Measurements from ENCODE around the gene IRAK4.
"Not testable (repeated sequence)": the region's sequence is repeated elsewhere in the genome, so short reads cannot be mapped to it uniquely, and the experiment has no call there.

The IRAK4 gene

DNA sequence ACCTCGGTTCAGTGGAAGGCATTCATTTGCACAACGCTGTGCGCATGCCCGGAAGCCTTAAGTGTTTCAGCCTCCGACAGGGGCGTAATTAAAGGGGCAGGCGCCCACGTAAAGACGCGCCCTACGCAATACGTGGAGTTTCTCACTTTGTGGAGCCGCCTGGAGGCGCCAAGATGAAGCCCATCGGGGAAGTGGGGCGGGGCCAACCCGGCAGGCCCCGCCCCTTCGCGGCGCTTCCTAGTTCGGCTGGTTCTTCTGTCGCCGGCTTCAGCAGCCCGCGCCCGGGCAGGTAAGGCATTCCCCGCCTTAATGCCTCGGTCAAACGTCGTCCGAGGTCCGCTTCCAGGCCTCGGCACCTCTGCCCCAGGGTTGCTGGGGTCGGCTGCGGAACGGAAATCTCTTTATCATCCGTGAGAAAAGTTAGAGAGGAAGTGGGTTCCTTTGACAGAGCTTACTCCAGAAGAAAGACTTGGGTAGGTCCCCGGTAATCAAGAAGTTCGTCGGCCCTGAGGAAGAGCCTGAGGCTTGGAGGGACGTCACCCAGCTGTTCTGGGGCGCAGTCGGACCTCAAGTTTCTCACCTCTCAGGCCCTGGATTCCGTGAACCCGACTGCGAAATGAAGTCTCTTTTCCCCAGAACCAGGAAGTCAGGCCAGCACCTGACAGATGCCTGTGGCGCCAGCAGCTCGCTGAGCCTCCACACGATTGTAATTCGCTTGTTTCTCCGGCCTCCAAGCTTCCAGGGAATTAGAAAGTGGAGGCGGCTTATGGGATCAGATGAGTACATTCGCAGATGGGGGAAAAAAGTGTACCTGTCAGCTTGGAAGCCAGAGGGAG is at the start of gene IRAK4, which contains the start of gene PUS7L:
TSS of gene IRAK4 (plus strand) at position 224 of the 836 bp plus-strand sequence. CDS start 9,161 bp downstream, outside the sequence.
TSS of gene PUS7L (minus strand) at position 63 of the 836 bp plus-strand sequence. CDS start 3,545 bp downstream, outside the sequence.
- peak; percentile 96 for DNase-seq

DNA sequence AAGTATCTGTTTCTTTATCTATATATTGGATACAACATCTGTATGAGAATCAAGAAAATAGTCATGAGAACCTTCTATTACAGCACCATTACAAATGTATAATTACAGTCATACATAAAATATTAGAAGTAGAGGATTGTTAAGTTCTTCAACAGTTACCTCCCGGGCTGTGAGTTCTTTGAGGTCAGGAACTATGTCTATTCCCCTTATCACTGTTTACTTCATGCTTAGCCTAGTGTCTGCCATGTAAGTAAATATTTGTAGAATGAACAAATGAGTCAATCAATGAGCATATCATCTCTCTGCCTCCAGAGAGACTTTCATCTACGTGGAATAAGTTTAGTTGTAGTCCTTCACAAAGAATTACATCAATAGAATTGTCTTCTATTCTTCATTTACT is 47.4 kb upstream of the IRAK4 start:
- DNase-seq, result no peak

DNA sequence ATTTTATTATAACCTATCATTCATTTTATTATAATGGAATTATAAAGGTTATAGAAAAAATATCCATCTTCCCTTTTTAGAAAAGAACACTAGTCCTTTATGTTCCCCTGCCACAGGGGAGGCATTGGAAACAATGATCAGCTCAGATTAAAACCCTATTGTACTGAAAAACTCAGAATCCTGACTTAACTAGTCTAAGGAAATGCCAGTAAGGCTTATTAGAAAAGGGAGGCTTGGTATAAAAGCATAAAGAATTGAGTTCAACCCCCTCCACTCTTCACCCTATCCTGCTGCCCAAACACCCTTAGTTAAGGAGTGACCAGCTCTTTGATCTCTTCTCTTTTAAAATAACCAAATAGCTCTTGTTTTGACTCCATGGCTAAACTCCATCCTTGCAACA is 36.1 kb upstream of the IRAK4 start:
- DNase-seq, result no peak

DNA sequence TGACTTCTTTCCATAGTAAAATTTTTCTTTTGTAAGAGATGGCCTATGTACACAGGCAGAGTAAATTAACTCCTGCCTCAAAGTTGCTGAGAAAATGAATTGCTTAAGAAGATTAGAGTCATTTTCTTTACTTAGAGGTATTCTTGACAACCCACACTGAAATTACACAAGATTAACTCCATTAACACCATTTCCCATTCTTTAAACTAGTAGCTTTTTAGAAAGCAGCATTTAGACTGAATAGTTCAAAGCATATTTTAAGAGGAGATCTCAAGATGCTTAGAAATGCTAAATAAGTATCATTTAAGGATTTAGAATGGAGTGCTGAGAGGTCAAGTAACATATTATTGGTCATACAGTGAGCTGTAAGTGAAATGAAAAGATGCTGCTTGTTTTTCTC is 35.6 kb upstream of the IRAK4 start:
- DNase-seq, result no peak

DNA sequence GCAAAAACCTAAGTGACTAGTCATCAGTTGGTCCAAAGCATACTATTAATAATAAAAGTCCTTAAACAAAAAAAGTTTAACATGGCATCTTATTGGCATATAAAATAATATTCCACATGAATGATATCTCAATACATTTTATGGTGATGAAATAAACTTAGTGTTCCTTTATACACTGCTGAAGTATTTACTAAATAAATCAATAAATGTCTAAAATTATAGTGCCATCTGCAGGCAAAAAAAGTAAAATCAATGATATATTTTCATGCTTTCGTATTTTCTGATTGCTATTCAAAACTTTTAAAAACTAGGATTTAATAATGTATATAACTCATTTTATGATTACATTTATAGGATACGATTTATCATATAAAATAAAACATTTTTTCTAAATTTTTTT is 30.6 kb upstream of the IRAK4 start:
- DNase-seq, result no peak

DNA sequence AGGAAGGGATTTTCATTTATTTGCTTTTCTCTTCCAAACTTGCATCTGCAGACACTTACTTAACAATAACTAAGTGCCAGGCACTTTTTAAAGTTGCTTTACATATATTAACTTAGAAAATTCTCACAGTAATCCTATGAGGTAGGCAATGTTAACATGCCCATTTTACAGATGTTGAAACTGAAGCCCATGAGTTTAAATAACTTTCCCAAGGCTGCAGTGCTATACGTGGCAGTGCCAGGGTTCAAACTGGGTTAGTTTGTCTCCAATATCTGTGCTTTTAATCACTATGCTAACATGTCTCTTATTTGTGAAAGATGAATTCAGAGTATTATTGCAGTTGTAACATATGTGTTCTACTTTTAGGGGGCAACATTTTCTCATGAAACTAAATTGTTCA is 30.1 kb upstream of the IRAK4 start:
- no peak for DNase-seq

DNA sequence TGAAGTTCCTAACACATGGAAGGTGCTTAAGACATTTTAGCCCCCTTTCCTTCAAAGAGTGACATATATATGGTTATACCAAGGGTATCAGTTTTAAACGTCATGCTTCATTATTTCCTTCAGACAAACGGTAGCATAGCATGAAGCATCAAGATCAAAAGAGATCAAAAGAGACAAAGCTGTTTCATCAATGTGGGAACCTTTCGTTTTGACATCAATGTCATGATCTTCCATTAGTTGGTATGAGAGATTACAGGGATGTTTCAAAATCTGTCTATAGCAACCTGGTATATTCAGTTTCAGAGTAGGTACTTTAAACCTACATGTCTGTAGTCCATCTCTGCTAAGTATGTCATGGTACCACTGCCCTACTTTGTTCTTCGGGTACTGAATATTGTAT is 28.5 kb upstream of the IRAK4 start:
- no peak for DNase-seq

DNA sequence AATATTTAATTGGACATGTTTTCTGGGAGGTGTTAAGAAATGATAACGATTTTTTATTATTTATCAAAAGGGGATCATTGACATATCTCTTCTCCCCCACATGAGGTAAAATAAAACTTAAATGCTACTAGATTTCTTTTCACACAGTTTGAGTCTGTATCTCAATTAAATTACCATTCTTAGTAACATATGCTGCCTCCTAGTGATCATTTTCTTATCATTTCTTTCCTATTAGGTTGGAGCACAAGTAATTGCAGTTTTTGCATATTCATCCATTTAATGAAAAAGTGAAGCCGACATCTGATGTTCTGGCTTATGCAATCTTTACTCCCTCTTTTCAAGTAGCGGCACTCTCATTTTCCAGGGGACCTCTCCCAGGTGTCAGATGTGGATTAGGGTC is 25.1 kb upstream of the IRAK4 start:
- no peak for DNase-seq

DNA sequence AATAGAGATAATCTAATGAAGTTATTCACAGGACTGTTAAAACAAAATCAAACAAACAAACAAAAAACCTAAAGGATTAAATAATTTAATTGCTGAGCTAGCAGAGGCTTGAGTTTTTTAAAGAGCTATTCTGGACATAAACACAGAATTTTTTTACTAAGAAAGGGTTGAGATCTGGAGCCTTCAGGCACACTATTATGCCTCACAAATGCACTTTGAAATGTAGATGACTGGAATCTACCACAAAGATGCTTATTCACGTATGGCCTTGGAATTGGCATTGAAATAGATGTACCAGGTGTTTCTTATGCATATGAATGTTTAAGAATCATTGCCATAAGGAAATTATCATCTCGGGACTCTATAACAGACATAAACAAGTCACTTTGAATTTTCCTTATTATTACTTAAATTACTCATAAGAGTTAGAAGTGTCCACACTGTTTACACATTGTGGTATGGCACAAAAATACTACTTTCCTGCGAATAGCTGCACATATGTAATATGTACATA is 21.8 kb upstream of the IRAK4 start:
- no peak for DNase-seq

DNA sequence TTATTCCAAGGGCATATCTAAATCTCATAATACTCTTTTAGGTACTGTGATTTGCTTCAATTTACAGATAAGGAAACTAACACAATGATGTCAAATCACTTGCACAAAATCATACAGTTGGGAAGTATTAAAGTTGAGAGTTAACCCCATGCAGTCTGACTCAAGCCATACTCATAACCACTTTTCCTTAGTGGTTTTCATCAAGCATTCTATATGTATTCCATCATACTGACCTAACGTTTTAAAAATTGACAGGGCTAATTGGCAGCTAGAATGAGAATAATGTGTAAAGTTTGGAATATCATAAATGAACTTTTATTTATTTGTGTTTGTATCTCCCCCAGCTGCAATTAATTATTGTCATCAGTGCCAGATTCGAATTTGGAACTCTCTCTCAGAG is 21.1 kb upstream of the IRAK4 start:
- no peak for DNase-seq

DNA sequence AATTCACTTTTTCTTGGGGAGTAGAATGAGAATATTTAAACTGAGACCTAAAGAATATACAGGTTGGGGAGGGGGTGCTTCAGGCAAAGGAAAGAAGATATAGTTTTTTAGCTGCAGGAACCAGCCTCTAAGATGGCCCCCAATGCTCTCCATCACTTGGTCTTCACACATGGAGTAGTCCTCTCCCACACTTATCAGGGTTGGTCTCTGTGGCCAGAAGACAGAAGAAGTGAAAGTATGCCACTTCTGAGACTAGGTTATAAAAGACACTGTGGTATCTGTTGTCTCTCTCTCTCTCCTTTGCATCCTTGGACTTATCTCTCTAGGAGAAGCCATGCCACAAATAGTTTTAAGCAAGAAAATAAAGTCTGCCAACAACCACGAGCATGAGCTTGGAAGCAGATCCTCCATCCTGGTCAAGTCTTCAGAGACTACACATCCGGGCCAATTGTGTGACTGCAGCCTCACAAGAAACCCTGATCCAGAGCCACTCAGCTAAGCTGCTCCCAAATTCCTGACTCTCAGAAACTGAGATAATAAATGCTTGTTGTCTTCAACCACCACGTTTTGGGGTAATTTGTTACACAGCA is 18.1 kb upstream of the IRAK4 start:
- no peak for DNase-seq

DNA sequence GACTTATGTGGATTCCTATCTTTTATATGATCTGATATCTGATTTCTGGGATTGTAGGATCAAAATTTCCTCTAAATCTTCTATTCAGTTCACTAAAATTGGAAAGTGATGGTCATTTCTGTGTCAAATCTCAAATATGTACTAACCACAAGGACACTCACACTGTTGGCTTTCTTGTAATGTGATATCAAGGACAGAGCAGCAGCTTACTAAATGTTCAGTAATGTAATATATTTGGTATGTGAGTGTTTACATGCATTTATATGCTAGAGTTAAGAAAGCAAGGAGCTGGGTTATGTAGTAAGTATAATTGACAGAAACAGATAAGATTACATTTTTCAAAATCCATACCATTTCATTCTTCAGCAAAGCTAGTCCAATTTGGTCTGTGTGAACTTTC is 16.6 kb upstream of the IRAK4 start:
- DNase-seq, result no peak

DNA sequence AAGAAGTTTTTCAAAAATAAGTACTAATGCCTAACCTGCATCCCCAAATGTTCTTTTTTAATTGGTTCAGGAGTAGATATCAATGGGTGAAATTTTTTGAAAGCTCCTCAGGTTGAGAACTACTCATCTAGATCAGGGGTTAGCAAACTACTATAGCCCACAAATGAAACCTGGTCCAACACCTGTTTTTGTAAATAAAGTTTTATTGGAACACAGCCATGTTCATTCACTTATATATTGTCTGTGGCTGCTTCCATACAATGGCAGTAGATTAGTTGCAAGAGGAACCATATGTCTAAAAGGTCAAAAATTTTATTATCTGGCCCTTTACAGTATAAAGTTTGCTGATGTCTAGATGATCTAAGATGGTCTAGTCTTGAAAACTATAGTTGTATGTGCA is 13.9 kb upstream of the IRAK4 start:
- no peak for DNase-seq

DNA sequence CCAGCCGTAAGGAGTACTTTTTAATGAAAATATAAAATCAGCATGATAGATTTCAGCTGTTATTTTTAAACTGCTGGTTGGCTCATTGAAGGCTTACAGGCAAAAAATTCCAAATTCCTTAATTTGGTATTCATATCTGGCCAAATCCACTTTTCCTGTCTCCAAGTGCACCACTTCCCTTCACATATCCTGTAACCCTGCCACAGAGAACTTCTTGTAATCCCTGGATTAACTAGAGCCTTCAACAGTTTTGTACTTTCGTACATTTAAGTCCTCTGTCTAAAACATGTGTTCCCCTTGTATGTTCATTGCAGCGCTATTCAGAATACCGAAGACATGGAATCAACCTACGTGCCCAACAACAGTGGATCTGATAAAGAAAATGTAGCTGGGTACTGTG is 9.7 kb upstream of the IRAK4 start:
- no peak for DNase-seq

DNA sequence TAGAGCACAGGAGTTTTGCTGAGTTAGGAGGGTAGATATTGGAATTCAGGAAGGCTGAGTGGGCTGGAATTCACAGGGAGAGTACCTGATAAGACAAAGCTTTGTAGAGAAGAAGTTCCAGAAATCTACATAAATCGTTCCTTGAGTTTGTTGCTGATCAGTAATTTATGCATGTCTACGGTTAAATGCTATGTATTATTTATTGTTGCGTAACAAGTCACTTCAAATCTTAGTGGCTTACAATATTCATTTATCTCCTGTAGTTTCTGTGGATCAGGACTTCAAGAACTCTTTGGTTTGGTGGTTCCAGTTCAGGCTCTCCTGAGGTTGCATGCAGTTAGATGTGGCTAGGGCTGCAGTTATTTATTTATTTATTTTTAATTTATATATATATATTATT is 7.9 kb upstream of the IRAK4 start:
- no peak for DNase-seq

DNA sequence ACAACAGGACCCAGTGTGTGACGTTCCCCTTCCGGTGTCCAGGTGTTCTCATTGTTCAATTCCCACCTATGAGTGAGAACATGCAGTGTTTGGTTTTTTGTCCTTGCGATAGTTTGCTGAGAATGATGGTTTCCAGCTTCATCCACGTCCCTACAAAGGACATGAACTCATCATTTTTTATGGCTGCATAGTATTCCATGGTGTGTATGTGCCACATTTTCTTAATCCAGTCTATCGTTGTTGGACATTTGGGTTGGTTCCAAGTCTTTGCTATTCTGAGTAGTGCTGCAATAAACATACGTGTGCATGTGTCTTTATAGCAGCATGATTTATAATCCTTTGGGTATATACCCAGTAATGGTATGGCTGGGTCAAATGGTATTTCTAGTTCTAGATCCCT is 7.4 kb upstream of the IRAK4 start:
- DNase-seq, result not testable (repeated sequence)

DNA sequence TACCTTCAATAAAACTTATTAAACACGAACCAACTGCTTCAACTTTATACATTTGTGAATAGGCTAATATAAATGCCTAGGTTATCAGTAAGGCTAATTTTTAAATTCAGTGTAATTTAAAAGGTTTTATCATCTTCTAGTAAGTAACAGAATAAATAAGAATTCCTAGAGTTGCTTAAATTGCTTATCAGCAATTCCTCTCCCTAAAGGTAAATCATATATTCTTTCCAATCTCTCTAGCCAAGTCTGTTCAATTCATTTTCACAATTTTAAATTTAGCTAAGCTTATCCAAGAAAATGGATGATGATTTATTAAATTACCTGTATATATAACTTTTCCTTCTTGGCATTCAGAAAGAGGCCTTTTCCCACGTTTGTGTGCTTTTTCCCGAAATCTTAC is 4.7 kb upstream of the IRAK4 start:
- DNase-seq, result no peak

DNA sequence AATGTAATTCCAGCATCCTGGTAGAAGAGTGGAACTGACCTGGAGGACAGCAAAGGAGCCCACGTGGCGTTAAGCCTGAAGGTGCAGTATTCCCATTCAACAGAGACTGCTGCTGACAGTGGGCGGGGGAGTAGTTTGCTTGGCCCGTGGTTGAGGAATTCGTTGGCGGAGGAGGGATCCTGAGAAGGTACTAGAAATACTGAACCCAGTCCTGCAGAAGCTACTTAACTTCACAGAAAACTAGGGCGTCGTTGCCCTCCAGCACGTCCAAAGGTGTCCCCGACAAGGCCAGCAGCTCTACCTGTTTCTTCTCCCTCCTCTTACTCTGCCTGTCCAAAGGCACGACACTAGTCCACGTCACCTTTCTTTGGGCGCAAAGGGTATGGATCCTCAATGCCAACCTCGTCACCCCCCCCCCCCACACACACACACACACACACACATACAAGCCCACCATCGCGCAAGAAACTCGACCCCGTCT is 464 bp upstream of the IRAK4 start:
- DNase-seq, result peak; percentile 68

DNA sequence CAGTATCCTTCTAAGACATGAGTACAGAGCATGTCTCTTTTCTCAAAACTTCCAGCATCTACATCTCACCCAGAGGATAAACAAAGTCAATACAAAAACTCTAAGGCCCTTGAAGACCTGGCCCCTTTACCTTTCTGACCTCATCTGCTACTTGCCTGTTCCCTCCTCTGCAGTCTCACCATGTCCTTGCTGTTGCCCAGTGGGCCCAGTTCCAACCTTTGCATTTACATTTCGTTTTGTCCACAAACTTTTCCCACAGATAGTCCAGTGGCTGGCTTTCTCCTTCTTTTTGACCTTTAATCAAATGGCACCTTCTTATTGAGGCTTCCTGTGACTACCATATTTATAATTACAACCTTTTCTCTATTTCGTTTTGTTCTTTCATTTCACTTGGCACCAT is 1.6 kb downstream of the IRAK4 start:
- DNase-seq, result no peak

DNA sequence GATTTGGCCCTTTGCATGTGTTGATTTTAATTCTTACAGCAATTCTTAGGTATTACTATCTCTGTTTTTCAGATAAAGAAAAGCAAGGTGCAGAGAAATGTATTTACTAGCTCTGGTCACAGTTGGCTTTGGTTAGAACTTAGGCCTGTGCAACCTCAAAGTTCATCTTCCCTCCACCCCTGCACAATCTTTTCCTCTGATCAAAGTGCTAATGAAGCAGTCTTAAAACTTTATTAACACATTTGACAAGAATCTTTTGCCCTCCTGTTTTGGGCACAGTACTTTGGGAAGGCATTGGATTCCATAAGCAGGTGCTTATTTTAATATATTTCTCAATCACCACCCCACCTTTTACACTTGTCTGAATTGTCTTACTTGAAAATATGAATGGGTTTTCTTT is 2.7 kb downstream of the IRAK4 start:
- no peak for DNase-seq

DNA sequence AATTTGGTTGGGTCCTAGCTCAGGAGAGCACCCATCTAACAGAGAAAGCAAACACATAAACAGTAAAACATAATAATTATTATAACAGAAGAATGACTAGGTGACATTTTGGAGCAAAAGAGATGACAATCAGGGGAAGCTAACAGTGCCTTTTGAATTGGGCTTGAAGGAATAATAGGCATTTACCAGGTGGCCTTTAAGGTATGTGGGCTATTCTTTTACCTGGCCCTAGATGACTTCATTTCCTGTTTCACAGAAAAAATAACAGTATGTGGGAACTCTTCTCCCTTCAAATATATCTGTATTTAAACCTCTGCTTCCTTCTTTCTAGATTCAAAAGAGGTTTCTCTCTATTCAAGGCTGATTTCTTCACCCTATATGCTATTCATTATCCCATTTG is 3.8 kb downstream of the IRAK4 start:
- no peak for DNase-seq

DNA sequence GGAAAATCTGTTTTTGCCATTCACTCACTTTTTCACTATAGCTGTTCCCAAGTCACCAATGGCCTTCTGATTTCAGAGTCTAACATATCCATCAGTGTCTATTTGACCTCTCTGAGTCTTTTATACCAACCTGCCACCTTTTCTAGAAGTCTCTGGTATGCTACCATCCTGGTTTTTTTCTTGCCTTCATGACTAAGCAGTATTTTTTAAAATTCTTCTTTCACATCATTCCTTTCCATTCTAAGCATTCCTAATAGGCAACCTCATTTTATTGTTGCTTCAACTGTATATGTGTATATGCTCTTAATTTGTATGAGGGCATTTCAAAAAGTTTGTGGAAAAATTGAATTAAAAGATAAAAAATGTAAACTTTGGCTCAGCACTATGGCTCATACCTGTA is 5.0 kb downstream of the IRAK4 start:
- no peak for DNase-seq

DNA sequence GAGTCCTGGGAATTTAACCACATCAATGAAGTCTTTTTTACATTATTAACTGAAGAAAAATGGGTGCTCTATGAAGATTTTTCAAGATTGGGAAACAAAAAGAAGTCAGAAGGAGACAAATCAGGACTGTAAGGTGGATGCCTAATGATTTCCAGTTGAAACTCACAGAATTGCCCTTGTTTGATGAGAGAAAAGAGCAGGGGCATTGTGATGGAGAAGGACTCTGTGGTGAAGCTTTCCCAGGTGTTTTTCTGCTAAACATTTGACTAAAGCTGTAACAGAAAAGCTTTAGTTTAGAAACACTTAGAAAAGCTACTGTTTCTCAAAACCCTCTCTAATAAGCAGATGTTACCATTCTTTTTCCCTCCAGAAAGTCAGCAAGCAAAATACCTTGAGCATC is 5.8 kb downstream of the IRAK4 start:
- no peak for DNase-seq

DNA sequence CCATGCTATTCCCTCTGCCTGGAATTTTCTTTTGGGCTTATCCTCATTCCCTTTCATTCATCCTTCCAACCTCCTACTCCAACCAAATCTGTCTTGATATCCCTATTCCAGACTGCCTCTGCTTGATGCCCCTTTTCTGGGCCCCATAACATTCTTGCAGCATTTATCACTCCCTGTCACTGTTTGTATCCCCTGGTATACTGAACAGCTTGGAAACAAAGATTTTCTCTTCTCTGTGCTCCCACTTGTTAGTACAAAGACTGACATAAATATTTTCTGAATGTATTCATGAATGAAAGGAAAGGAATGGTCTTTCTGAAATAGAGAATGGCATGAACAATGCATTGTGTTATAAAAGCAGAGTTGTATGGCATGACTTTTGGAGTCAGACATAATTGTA is 7.5 kb downstream of the IRAK4 start:
- DNase-seq, result no peak
